Esophagus mucosa (tissue), 1 donor: ENCODE results near the gene RACGAP1. TPM values are rescaled to one million over a fixed set of nuclear protein-coding genes. Genes with fewer than 3 reads are reported as not detected.

Experiments
- ATAC-seq: fragments of 200-7000 bp; cut with Tn5 transposase; one replicate; pipeline ENCODE4 v1.9.1; 2020
- total RNA-seq: library from RNA; stranded (reverse); gene quantifications from one replicate; pipeline ENCODE4 v1.2.4, GENCODE V29; 2023
- donor health status: DM: yes; HTN: yes; CAD: no.

Gene RACGAP1
- total RNA-seq, 1 donor from 2014 or later, result 47.6 TPM

DNA sequence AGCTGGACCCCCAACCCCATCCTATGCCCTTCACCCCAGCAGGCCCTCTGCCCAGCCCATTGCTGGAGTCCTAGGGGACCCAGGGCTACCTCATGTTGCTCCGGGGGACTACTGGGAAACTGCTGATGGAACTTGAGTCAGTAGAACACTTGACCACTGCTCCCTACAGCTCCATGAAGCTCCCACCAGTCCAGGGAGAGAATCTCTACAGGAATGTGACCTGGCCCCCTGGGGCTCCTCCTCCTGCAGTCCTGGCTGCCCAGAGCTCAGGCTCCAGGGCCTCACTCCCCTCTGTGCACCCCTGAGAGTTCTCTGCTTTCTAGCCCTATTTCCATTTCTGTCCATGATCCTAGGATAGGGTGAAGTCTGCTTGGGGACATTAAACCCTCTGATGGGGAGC is 85.6 kb downstream of the RACGAP1 start:
- no peak for ATAC-seq

DNA sequence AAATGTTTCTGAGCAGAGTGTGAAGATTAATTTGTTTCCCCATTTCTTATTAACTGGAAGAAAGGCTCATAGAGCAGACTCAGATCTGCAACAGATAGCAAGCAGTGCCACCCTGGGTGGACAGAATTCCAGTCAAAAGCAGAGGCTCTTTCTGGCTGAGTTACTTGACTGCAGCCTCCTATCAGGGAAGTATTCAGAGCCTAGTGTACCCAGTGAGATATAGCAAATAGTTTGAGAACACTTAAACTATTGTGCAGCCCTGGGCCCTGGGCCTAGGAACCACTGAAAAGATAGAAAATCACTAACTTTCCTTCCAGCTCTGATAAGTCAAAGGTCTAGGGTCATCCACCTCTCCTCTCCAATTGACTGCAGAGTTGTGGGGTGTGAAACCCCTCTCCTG is 86.0 kb downstream of the RACGAP1 start:
- no peak for ATAC-seq

Other genes with a start within 250 kb of the RACGAP1 start
- gene NCKAP5L, start 197.1 kb downstream of the RACGAP1 start, total RNA-seq, result 3.9 TPM
- 3.9 TPM for gene BCDIN3D, start 182.4 kb downstream of the RACGAP1 start, total RNA-seq
- 0.04 TPM for gene FAIM2, start 121.6 kb downstream of the RACGAP1 start, total RNA-seq
- gene AQP2, start 74.8 kb downstream of the RACGAP1 start, total RNA-seq, result not detected
- gene AQP5, start 63.6 kb downstream of the RACGAP1 start, total RNA-seq, result 1.3 TPM
- gene AQP6, start 52.5 kb downstream of the RACGAP1 start, total RNA-seq, result not detected
- 2.1 TPM for gene ASIC1, start 32.1 kb upstream of the RACGAP1 start, total RNA-seq
- gene SMARCD1, start 59.8 kb upstream of the RACGAP1 start, total RNA-seq, result 28.8 TPM
- gene GPD1, start 78.5 kb upstream of the RACGAP1 start, total RNA-seq, result 0.56 TPM
- 37.9 TPM for gene COX14, start 86.7 kb upstream of the RACGAP1 start, total RNA-seq
- gene CERS5, start 141.9 kb upstream of the RACGAP1 start, total RNA-seq, result 21.9 TPM